HCT116 (cell line): ENCODE results near the gene FAM163B. TPM values are rescaled to one million over a fixed set of nuclear protein-coding genes. Genes with fewer than 3 reads are reported as not detected.

Experiments
- ATAC-seq: fragments of 200-7000 bp; cut with Tn5 transposase; 2 replicates; pipeline ENCODE4 v1.9.1; 2020; ENCODE audit warnings: mild to moderate bottlenecking, moderate library complexity
- BruUV-seq: library from RNA; stranded (reverse); fragments of 400-500 nt; replicated peaks from 2 replicates; lab custom pipeline; 2021; lab: Mats Ljungman, UMichigan
- CTCF ChIA-PET: fragments of 300-600 bp; sonication (Branson Sonifier 250); formaldehyde crosslinking; loops from one replicate; lab custom pipeline; 2021; ENCODE audit warnings: antibody characterized with exemption; lab: Charles Lee
- POLR2A ChIA-PET: fragments of 300-600, 350-600 bp; sonication (Branson Sonifier 250); formaldehyde crosslinking; loops from one replicate; lab custom pipeline; 2021; ENCODE audit warnings: antibody characterized with exemption; lab: Charles Lee
- RAD21 ChIA-PET, 2 experiments: fragments of 300-600 bp; sonication (Branson Sonifier 250); formaldehyde crosslinking; loops; one replicate each; lab custom pipeline; 2023; ENCODE audit warnings: low total read pairs in 2 of 2; ENCODE audit not compliant: uncharacterized antibody in 2 of 2, unreplicated experiment in 2 of 2, low non-redundant PET in 1 of 2; lab: Charles Lee
- DNase-seq: peaks from one replicate; pipeline ENCODE4 v3.0.0-alpha.2; 2010; ENCODE audit warnings: low read depth, low spot score
- H2AFZ ChIP-seq: fragments of 200-600 bp; shearing (Covaris generic), sonication (generic); 2 replicates; pipeline ENCODE4 v1.6.1; 2017; ENCODE audit warnings: low read depth, mixed run types, mixed read lengths, antibody characterized with exemption, low read length; ENCODE audit not compliant: poor library complexity, severe bottlenecking
- H3K27ac ChIP-seq: 2 replicates; pipeline ENCODE4 v1.5.1; 2012; ENCODE audit warnings: low read depth, low read length
- H3K27me3 ChIP-seq: fragments of 200-600 bp; sonication (generic); 2 replicates; pipeline ENCODE4 v1.6.1; 2016; ENCODE audit warnings: mixed run types, low read length, mixed read lengths; ENCODE audit not compliant: insufficient read depth
- H3K36me3 ChIP-seq, 2 experiments: fragments of 200-500 bp in 1 of 2; fragments of 200-600 bp in 1 of 2; sonication (Bioruptor generic) in 1 of 2; sonication (generic) in 1 of 2; 2 replicates each; pipeline versions ENCODE4 v1.5.1 to v1.6.1; 2014 to 2016; ENCODE audit warnings: low read length in 2 of 2, inconsistent platforms in 1 of 2, mixed read lengths in 1 of 2, mixed run types in 1 of 2; ENCODE audit not compliant: insufficient read depth in 2 of 2, control insufficient read depth in 1 of 2
- H3K4me1 ChIP-seq, 2 experiments: fragments of 200-600 bp in 1 of 2; sonication (generic) in 1 of 2; 2 replicates each; pipeline versions ENCODE4 v1.5.1 to v1.6.1; 2012 to 2017; ENCODE audit warnings: low read length in 2 of 2, inconsistent platforms in 1 of 2, mild to moderate bottlenecking in 1 of 2, mixed read lengths in 1 of 2, mixed run types in 1 of 2, moderate library complexity in 1 of 2; ENCODE audit not compliant: insufficient read depth in 2 of 2, control insufficient read depth in 1 of 2
- H3K4me2 ChIP-seq: fragments of 200-600 bp; sonication (generic); 2 replicates; pipeline ENCODE4 v1.6.1; 2017; ENCODE audit warnings: mixed run types, low read length, mixed read lengths
- H3K4me3 ChIP-seq, 2 experiments: fragments of 200-600 bp in 1 of 2; sonication (generic) in 1 of 2; replicated peaks in 1 of 2; 2 replicates each; pipeline ENCODE4 v1.5.1; 2011 to 2016; ENCODE audit warnings: low read length in 2 of 2, control low read depth in 1 of 2, low read depth in 1 of 2, mild to moderate bottlenecking in 1 of 2, mixed read lengths in 1 of 2, mixed run types in 1 of 2
- H3K79me2 ChIP-seq: fragments of 200-600 bp; sonication (generic); 2 replicates; pipeline ENCODE4 v1.6.1; 2017; ENCODE audit warnings: mild to moderate bottlenecking, mixed run types, low read length, moderate library complexity, mixed read lengths; ENCODE audit not compliant: insufficient read depth
- H3K9ac ChIP-seq: fragments of 200-600 bp; sonication (generic); 2 replicates; pipeline ENCODE4 v1.6.1; 2016; ENCODE audit warnings: low read length, mixed read lengths
- H3K9me2 ChIP-seq: fragments of 200-600 bp; sonication (generic), shearing (Covaris generic); 2 replicates; pipeline ENCODE4 v1.6.1; 2017; ENCODE audit warnings: mixed run types, mild to moderate bottlenecking, moderate library complexity; ENCODE audit not compliant: insufficient read depth
- H3K9me3 ChIP-seq, 2 experiments: fragments of 200-500 bp in 1 of 2; fragments of 200-600 bp in 1 of 2; sonication (Bioruptor generic) in 1 of 2; sonication (generic) in 1 of 2; 2 replicates each; pipeline ENCODE4 v1.6.1; 2014 to 2017; ENCODE audit warnings: low read length in 2 of 2, mixed read lengths in 2 of 2, inconsistent platforms in 1 of 2, low read depth in 1 of 2, mild to moderate bottlenecking in 1 of 2, mixed run types in 1 of 2, moderate library complexity in 1 of 2; ENCODE audit not compliant: control insufficient read depth in 1 of 2, insufficient read depth in 1 of 2
- H4K20me1 ChIP-seq: fragments of 200-600 bp; sonication (generic), shearing (Covaris generic); 2 replicates; pipeline ENCODE4 v1.6.1; 2017; ENCODE audit warnings: mixed run types, mild to moderate bottlenecking, moderate library complexity; ENCODE audit not compliant: insufficient read depth
- CTCF ChIP-seq, 3 experiments: fragments of 200-600 bp in 1 of 3; sonication (generic) in 1 of 3; IDR thresholded peaks in 2 of 3; conservative IDR thresholded peaks in 1 of 3; 2 replicates each; pipeline ENCODE4 v1.5.1; 2012 to 2017; ENCODE audit warnings: low read depth in 2 of 3, low read length in 2 of 3, antibody characterized with exemption in 1 of 3, borderline replicate concordance in 1 of 3, control low read depth in 1 of 3, mild to moderate bottlenecking in 1 of 3, mixed read lengths in 1 of 3, mixed run types in 1 of 3, moderate library complexity in 1 of 3; ENCODE audit not compliant: insufficient read depth in 1 of 3
- EGR1 ChIP-seq: IDR thresholded peaks from 2 replicates; pipeline ENCODE4 v1.6.1; 2012; ENCODE audit warnings: low read depth
- ELF1 ChIP-seq: IDR thresholded peaks from 2 replicates; pipeline ENCODE4 v1.6.1; 2012; ENCODE audit warnings: low read depth, borderline replicate concordance
- EZH2 ChIP-seq: fragments of 200-600 bp; sonication (generic); IDR thresholded peaks from 2 replicates; pipeline ENCODE4 v1.6.1; 2017; ENCODE audit warnings: antibody characterized with exemption, mixed run types
- EZH2phosphoT487 ChIP-seq: fragments of 200-600 bp; IDR thresholded peaks from 2 replicates; pipeline ENCODE4 v1.6.1; 2018; ENCODE audit warnings: antibody characterized with exemption, borderline replicate concordance
- JUND ChIP-seq: IDR thresholded peaks from 2 replicates; pipeline ENCODE4 v1.6.1; 2012
- POLR2A ChIP-seq: IDR thresholded peaks from 2 replicates; pipeline ENCODE4 v1.7.0; 2011; ENCODE audit warnings: borderline replicate concordance; ENCODE audit not compliant: insufficient read depth, insufficient read length; ENCODE audit errors: extremely low read depth
- POLR2AphosphoS5 ChIP-seq: IDR thresholded peaks from 2 replicates; pipeline ENCODE4 v1.6.1; 2011; ENCODE audit warnings: mild to moderate bottlenecking, low read depth, low read length, moderate library complexity
- REST ChIP-seq: IDR thresholded peaks from 2 replicates; pipeline ENCODE4 v1.6.1; 2012; ENCODE audit warnings: low read depth
- SP1 ChIP-seq: IDR thresholded peaks from 2 replicates; pipeline ENCODE4 v1.6.1; 2012; ENCODE audit warnings: low read depth
- SRF ChIP-seq: IDR thresholded peaks from 2 replicates; pipeline ENCODE4 v1.6.1; 2012; ENCODE audit warnings: low read depth
- TCF7L2 ChIP-seq: IDR thresholded peaks from 2 replicates; pipeline ENCODE4 v1.7.0; 2011; ENCODE audit warnings: borderline replicate concordance, inconsistent platforms; ENCODE audit not compliant: insufficient read depth, insufficient read length; ENCODE audit errors: extremely low read depth
- YY1 ChIP-seq: IDR thresholded peaks from 2 replicates; pipeline ENCODE4 v1.6.1; 2011; ENCODE audit warnings: low read length, low read depth, moderate library complexity, mild to moderate bottlenecking; ENCODE audit not compliant: insufficient replicate concordance; ENCODE audit errors: extremely low read depth
- ZNF274 ChIP-seq: fragments of 200-500 bp; sonication (Bioruptor generic); IDR thresholded peaks from 2 replicates; pipeline ENCODE4 v1.6.1; 2014; ENCODE audit warnings: mild to moderate bottlenecking, low read depth, low read length, inconsistent platforms
- intact Hi-C: fragments of 100-400 bp; cut with micrococcal nuclease; formaldehyde crosslinking; loops from 2 replicates; pipeline ENCODE4 v1.10.0; 2022
- total RNA-seq: library from RNA; stranded (reverse); gene quantifications from one replicate; pipeline ENCODE4 v1.2.1, GENCODE V29; 2021; ENCODE audit not compliant: unreplicated experiment
- TF ChIP-seq, protein P1 (sequence below): IDR thresholded peaks from 2 replicates; pipeline ENCODE4 v1.6.1; 2012
- TF ChIP-seq, protein P2 (sequence below): IDR thresholded peaks from 2 replicates; pipeline ENCODE4 v1.6.1; 2012

FAM163B gene
- total RNA-seq, 1 experiment from 2014 or later, result not detected

DNA sequence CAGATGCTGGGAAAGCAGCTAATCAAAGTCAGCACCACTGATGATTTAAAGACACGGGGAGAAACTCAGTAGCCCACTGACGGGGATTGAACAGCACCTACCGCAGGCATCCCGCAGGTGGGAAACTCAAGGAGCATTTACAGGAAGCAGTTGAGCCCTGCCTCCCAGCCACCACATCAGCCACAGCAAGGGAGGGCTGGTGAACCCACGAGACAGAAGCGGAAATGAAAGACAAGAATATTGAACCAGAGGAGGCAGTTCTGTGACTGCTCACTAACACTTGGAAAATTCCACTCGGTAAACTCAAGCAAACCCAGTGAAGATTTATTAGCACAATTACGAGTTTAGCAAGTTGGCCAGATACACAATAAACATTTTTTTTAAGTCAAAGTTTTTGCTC is 10.6 kb upstream of the FAM163B start:
- ChIA-PET POLR2A (no interaction called here), RAD21 (no interaction called here), CTCF (no interaction called here)
- H3K79me2 ChIP-seq, result no peaks in the 10 kb centered on the region
- no peak overlapping the region for H2AFZ ChIP-seq
- H3K9me2 ChIP-seq, result no peaks in the 10 kb centered on the region
- H4K20me1 ChIP-seq, result no peaks in the 10 kb centered on the region
- H3K27ac ChIP-seq, result no peak overlapping the region
- TF ChIP-seq EZH2 (no peak), POLR2A (no peak), CTCF (IDR thresholded peaks at IDR 0.05 in 2 of 3, conservative IDR thresholded peaks at IDR 0.05 in 1 of 3; ENCODE audit: borderline replicate concordance in 1 of 3, insufficient read depth in 1 of 3, low read depth in 2 of 3, low read length in 2 of 3) (no peak), REST (no peak), EGR1 (no peak), ELF1 (no peak), ZNF274 (no peak), YY1 (no peak), POLR2AphosphoS5 (no peak), SP1 (no peak), EZH2phosphoT487 (no peak), SRF (no peak), JUND (no peak), TCF7L2 (no peak)
- TF ChIP-seq, protein P1, sequence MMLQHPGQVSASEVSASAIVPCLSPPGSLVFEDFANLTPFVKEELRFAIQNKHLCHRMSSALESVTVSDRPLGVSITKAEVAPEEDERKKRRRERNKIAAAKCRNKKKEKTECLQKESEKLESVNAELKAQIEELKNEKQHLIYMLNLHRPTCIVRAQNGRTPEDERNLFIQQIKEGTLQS, result no peak
- TF ChIP-seq, protein P2, sequence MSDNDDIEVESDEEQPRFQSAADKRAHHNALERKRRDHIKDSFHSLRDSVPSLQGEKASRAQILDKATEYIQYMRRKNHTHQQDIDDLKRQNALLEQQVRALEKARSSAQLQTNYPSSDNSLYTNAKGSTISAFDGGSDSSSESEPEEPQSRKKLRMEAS, result no peak
- intact Hi-C loops, result no loop called here
- H3K9ac ChIP-seq, result no peak overlapping the region
- no peaks in the 10 kb centered on the region for H3K36me3 ChIP-seq
- no peak for ATAC-seq
- no peaks in the 10 kb centered on the region for H3K9me3 ChIP-seq
- H3K4me2 ChIP-seq, result no peak overlapping the region
- H3K4me1 ChIP-seq, result no peaks in the 10 kb centered on the region
- no peak for DNase-seq
- peaks cover 80% of the 10 kb centered on the region for H3K27me3 ChIP-seq
- BruUV-seq, result no TSS peak
- no peak overlapping the region for H3K4me3 ChIP-seq
